Neural cell (in vitro differentiated cells): ENCODE data around the gene ITK. TPM values are rescaled to one million over a fixed set of nuclear protein-coding genes. Genes with fewer than 3 reads are reported as not detected.

Experiments
- H2AFZ ChIP-seq: fragments of 200-600, 300-800 bp; sonication (generic), shearing (Covaris generic); 2 replicates; pipeline ENCODE4 v1.6.0; 2014; ENCODE audit warnings: low read depth, mild to moderate bottlenecking, antibody characterized with exemption, low read length, moderate library complexity
- H3F3A ChIP-seq: fragments of 200-600 bp; shearing (Covaris generic); 2 replicates; pipeline ENCODE4 v1.6.1; 2016; ENCODE audit warnings: mild to moderate bottlenecking, moderate library complexity, mixed read lengths, antibody characterized with exemption, low read length; ENCODE audit not compliant: insufficient read depth, poor library complexity, severe bottlenecking
- H3K27ac ChIP-seq: fragments of 200-600, 300-800 bp; sonication (generic), shearing (Covaris generic); 2 replicates; pipeline ENCODE4 v1.5.1; 2014; ENCODE audit warnings: mild to moderate bottlenecking, low read length, moderate library complexity
- H3K27me3 ChIP-seq: fragments of 300-800, 200-600 bp; sonication (generic), shearing (Covaris generic); 2 replicates; pipeline ENCODE4 v1.6.0; 2014; ENCODE audit warnings: mild to moderate bottlenecking, low read depth, low read length, moderate library complexity; ENCODE audit not compliant: insufficient read depth
- H3K36me3 ChIP-seq: fragments of 300-800, 200-600 bp; sonication (generic), shearing (Covaris generic); 2 replicates; pipeline ENCODE4 v1.5.1; 2014; ENCODE audit warnings: mild to moderate bottlenecking, antibody characterized with exemption, low read length, moderate library complexity; ENCODE audit not compliant: insufficient read depth
- H3K4me2 ChIP-seq: fragments of 300-800, 200-600 bp; sonication (generic), shearing (Covaris generic); 2 replicates; pipeline ENCODE4 v1.6.0; 2014; ENCODE audit warnings: mild to moderate bottlenecking, low read length
- H3K4me3 ChIP-seq: fragments of 300-800, 200-600 bp; sonication (generic), shearing (Covaris generic); 2 replicates; pipeline ENCODE4 v1.5.1; 2014; ENCODE audit warnings: mild to moderate bottlenecking, low read length, moderate library complexity
- H3K79me2 ChIP-seq: fragments of 200-600 bp; shearing (Covaris generic); replicated peaks from 2 replicates; pipeline ENCODE4 v1.6.0; 2014; ENCODE audit warnings: mild to moderate bottlenecking, low read length, moderate library complexity; ENCODE audit not compliant: insufficient read depth
- H3K9ac ChIP-seq: fragments of 300-800, 200-600 bp; sonication (generic), shearing (Covaris generic); 2 replicates; pipeline ENCODE4 v1.6.1; 2016; ENCODE audit warnings: mild to moderate bottlenecking, low read length, mixed read lengths
- H3K9me2 ChIP-seq: fragments of 200-600 bp; shearing (Covaris generic); 2 replicates; pipeline ENCODE4 v1.6.1; 2016; ENCODE audit warnings: mild to moderate bottlenecking, low read length, mixed read lengths; ENCODE audit not compliant: insufficient read depth
- H3K9me3 ChIP-seq: fragments of 200-600, 300-800 bp; sonication (generic), shearing (Covaris generic); 2 replicates; pipeline ENCODE4 v1.6.1; 2016; ENCODE audit warnings: mild to moderate bottlenecking, mixed run types, low read length, moderate library complexity, mixed read lengths
- H4K20me1 ChIP-seq: fragments of 200-600 bp; shearing (Covaris generic); 2 replicates; pipeline ENCODE4 v1.6.1; 2016; ENCODE audit warnings: mild to moderate bottlenecking, mixed run types; ENCODE audit not compliant: insufficient read depth
- EP300 ChIP-seq: fragments of 450-650 bp; conservative IDR thresholded peaks from 2 replicates; pipeline ENCODE4 v1.6.1; 2014; ENCODE audit warnings: antibody characterized with exemption, mild to moderate bottlenecking, moderate library complexity; ENCODE audit not compliant: poor library complexity, severe bottlenecking
- EZH2 ChIP-seq: fragments of 200-600, 300-800 bp; shearing (Covaris generic), sonication (generic); IDR thresholded peaks from 2 replicates; pipeline ENCODE4 v1.6.1; 2014; ENCODE audit warnings: antibody characterized with exemption, low read length, borderline replicate concordance, mild to moderate bottlenecking; ENCODE audit not compliant: insufficient read depth, poor library complexity, severe bottlenecking
- MXI1 ChIP-seq: fragments of 450-650 bp; conservative IDR thresholded peaks from 2 replicates; pipeline ENCODE4 v1.6.1; 2014; ENCODE audit warnings: antibody characterized with exemption, mild to moderate bottlenecking; ENCODE audit not compliant: poor library complexity, severe bottlenecking
- POLR2AphosphoS5 ChIP-seq: IDR thresholded peaks from 2 replicates; pipeline ENCODE4 v1.6.1; 2012
- RAD21 ChIP-seq: fragments of 450-650 bp; conservative IDR thresholded peaks from 2 replicates; pipeline ENCODE4 v1.6.1; 2014; ENCODE audit warnings: antibody characterized with exemption, mild to moderate bottlenecking, moderate library complexity
- REST ChIP-seq: IDR thresholded peaks from 2 replicates; pipeline ENCODE4 v1.6.1; 2012; ENCODE audit warnings: borderline replicate concordance
- SMC3 ChIP-seq: fragments of 450-650 bp; conservative IDR thresholded peaks from 2 replicates; pipeline ENCODE4 v1.6.1; 2014; ENCODE audit warnings: antibody characterized with exemption, mild to moderate bottlenecking, moderate library complexity; ENCODE audit not compliant: poor library complexity
- TAF1 ChIP-seq: IDR thresholded peaks from 2 replicates; pipeline ENCODE4 v1.6.1; 2012; ENCODE audit warnings: low read depth
- polyA plus RNA-seq: library from polyadenylated mRNA; depleted of rRNA; stranded (reverse); fragments of >200 nt; gene quantifications from 2 replicates; pipeline ENCODE4 v1.2.3, GENCODE V29; 2014
- TF ChIP-seq, protein P1 (sequence below): fragments of 450-650 bp; IDR thresholded peaks from 2 replicates; pipeline ENCODE4 v1.5.1; 2014; ENCODE audit warnings: antibody characterized with exemption, mild to moderate bottlenecking, moderate library complexity; ENCODE audit not compliant: poor library complexity, severe bottlenecking

Gene ITK
- polyA plus RNA-seq, 1 donor from 2014 or later = not detected

- no peak overlapping the region for H3K4me3 ChIP-seq
- no peak overlapping the region for H3K27ac ChIP-seq
- H3K4me2 ChIP-seq = no peak overlapping the region
- H3K9me2 ChIP-seq = no peaks in the 10 kb centered on the region
- H3F3A ChIP-seq = no peaks in the 10 kb centered on the region
- no peaks in the 10 kb centered on the region for H3K36me3 ChIP-seq
- no peak overlapping the region for H2AFZ ChIP-seq
- no peaks in the 10 kb centered on the region for H3K9me3 ChIP-seq
- no peaks in the 10 kb centered on the region for H3K79me2 ChIP-seq
- H3K9ac ChIP-seq = no peak overlapping the region
- no peaks in the 10 kb centered on the region for H4K20me1 ChIP-seq
- no peaks in the 10 kb centered on the region for H3K27me3 ChIP-seq
- TF ChIP-seq EP300 (no peak), REST (no peak), RAD21 (no peak), POLR2AphosphoS5 (no peak), MXI1 (no peak), EZH2 (no peak), TAF1 (no peak), SMC3 (no peak)
- TF ChIP-seq, protein P1, sequence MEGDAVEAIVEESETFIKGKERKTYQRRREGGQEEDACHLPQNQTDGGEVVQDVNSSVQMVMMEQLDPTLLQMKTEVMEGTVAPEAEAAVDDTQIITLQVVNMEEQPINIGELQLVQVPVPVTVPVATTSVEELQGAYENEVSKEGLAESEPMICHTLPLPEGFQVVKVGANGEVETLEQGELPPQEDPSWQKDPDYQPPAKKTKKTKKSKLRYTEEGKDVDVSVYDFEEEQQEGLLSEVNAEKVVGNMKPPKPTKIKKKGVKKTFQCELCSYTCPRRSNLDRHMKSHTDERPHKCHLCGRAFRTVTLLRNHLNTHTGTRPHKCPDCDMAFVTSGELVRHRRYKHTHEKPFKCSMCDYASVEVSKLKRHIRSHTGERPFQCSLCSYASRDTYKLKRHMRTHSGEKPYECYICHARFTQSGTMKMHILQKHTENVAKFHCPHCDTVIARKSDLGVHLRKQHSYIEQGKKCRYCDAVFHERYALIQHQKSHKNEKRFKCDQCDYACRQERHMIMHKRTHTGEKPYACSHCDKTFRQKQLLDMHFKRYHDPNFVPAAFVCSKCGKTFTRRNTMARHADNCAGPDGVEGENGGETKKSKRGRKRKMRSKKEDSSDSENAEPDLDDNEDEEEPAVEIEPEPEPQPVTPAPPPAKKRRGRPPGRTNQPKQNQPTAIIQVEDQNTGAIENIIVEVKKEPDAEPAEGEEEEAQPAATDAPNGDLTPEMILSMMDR = no peak
These were observed 5.5 kb upstream of the ITK start for GRCh38 chr5:157175071-157175612.

DNA sequence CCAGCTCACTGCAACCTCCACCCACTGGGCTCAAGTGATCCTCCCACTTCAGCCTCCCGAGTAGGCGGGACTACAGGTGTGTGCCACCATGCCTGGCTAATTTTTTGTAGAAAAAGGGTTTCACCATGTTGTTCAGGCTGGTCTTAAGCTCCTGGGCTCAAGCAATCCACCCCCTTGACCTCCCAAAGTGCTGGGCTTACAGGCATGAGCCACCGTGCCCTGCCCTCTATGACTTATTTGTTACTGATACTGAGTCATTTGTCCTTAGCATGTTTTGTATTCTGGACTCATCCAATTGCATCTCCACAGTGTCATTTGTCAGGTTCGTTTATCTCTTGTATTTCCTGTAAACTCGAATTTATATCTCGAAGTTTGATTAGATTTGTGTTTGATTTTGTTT is 2.7 kb upstream of the ITK start:
- TF ChIP-seq EZH2 (no peak), EP300 (no peak), POLR2AphosphoS5 (no peak), RAD21 (no peak), REST (no peak), SMC3 (no peak), MXI1 (no peak), TAF1 (no peak)
- TF ChIP-seq, protein P1 = no peak
- H3K79me2 ChIP-seq = no peaks in the 10 kb centered on the region
- H3K4me2 ChIP-seq = no peak overlapping the region
- no peak overlapping the region for H3K4me3 ChIP-seq
- no peak overlapping the region for H3K27ac ChIP-seq
- no peak overlapping the region for H2AFZ ChIP-seq
- no peaks in the 10 kb centered on the region for H3K27me3 ChIP-seq
- H4K20me1 ChIP-seq = no peaks in the 10 kb centered on the region
- H3F3A ChIP-seq = no peaks in the 10 kb centered on the region
- H3K9me2 ChIP-seq = no peaks in the 10 kb centered on the region
- H3K9me3 ChIP-seq = no peaks in the 10 kb centered on the region
- no peaks in the 10 kb centered on the region for H3K36me3 ChIP-seq
- no peak overlapping the region for H3K9ac ChIP-seq
